ENCODE results near the gene SORCS2.

The SORCS2 gene

GRCh38 chr4:7192252-7193029, at the start of gene SORCS2:
SORCS2 (plus strand) TSS chr4:7192538.
- POLR2A ChIA-PET = no interaction called here
- TF ChIP-seq, protein P1, sequence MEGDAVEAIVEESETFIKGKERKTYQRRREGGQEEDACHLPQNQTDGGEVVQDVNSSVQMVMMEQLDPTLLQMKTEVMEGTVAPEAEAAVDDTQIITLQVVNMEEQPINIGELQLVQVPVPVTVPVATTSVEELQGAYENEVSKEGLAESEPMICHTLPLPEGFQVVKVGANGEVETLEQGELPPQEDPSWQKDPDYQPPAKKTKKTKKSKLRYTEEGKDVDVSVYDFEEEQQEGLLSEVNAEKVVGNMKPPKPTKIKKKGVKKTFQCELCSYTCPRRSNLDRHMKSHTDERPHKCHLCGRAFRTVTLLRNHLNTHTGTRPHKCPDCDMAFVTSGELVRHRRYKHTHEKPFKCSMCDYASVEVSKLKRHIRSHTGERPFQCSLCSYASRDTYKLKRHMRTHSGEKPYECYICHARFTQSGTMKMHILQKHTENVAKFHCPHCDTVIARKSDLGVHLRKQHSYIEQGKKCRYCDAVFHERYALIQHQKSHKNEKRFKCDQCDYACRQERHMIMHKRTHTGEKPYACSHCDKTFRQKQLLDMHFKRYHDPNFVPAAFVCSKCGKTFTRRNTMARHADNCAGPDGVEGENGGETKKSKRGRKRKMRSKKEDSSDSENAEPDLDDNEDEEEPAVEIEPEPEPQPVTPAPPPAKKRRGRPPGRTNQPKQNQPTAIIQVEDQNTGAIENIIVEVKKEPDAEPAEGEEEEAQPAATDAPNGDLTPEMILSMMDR (IDR thresholded peaks at IDR 0.05; ENCODE audit: control extremely low read depth, extremely low read depth, low read depth, missing control alignments) = peak; percentile 56
- peak; percentile 73 for DNase-seq (ENCODE audit: extremely low spot score)

DNA sequence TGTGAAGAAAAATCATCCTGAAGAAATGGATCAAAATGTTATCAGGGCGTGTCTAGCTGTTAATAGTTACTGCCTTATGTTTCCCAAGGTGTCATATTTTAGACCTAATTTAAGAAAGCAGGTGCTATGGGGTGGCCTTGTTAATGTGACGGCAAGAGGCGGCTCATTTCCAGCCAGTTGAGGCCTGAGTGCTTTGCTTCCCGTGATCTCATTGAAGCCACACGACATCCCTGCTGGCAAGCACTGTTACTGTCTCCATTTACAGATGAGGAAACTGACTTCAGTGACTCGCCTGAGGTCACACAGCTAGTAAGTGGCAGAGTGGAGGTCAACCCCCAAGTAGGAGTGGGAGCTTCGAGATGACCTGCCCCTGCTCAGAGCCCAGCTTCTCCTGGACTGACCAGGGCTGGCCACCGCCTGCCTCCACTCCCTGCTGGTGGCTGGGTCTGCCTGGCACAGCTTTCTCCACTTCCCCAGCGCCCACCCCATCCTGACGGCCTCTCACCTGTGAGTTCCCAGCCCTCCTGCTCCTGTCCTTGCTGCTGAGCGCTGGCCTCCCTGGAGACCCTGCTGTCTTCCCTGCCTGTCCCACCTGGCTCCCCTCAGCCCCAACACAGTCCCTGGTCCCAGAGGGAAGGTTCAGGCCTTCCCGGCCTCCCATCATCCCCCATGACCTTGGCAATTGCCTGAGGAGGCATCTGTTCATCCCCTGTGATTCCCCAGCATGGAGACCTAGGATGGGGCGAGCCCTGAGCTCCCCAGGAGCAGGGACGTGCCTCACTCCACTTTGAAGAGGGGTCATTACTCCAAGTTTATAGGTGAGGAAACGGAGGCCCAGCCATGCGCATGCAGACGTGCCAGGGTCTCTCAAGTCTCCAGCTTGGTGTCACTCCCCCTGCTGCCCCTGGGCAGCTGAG, 47.7 kb upstream of the SORCS2 start:
- CTCF ChIA-PET = no interaction called here
- TF ChIP-seq, protein P1 (IDR thresholded peaks at IDR 0.05; ENCODE audit: control extremely low read depth, extremely low read depth, low read depth, missing control alignments) = no peak
- POLR2A ChIA-PET = no interaction called here

More at GRCh38 chr4:7192252-7193029, at the start of gene SORCS2:
- CTCF ChIA-PET = interaction anchor here (0.9 to 1.5 kb wide), 4 partner anchors 93 to 522 kb away, joined by 3 to 4 read pairs (median 3); no protein-coding TSS in a partner anchor

DNA sequence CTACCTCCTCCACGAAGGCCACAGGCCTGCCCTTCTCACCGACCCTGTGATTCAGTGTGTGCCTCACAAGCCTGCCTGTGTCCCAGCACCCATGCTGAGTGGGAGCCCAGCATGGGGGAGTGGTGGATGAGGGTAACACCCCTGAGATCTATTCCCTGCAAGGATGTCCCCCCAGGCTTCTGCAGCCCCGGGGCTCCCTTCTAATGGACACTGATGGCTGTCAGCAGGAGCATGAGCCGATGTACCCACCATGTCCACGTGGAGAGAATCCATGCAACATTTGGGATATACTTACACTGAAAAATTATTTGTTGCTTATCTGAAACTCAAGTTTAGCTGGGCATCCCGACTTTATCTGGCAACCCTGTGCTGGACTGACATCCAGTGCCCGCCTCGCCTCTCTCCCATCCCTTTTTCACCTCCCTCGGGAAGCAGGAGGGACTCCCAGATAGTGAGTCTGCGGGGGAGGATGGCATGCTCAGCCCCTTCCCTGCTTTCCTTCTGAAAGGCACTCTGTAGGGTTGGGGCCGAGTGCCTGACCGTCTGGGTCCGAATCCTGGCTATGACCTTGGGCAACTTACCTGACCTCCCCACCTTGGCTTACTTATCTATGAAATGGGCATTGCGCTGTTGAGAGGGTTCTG, 46.9 kb upstream of the SORCS2 start:
- ChIA-PET POLR2A (no interaction called here), CTCF (no interaction called here)
- no peak for DNase-seq (ENCODE audit: extremely low spot score)
- TF ChIP-seq, protein P1 (IDR thresholded peaks at IDR 0.05; ENCODE audit: control extremely low read depth, extremely low read depth, low read depth, missing control alignments) = no peak

More for the DNA sequence above, 47.7 kb upstream of the SORCS2 start:
- no peak for DNase-seq (ENCODE audit: extremely low spot score)

- TF ChIP-seq, protein P1 (IDR thresholded peaks at IDR 0.05; ENCODE audit: control extremely low read depth, extremely low read depth, low read depth, missing control alignments) = no peak
- DNase-seq (ENCODE audit: extremely low spot score) = no peak
- ChIA-PET POLR2A (no interaction called here), CTCF (no interaction called here)
These were observed 46.1 kb upstream of the SORCS2 start for GRCh38 chr4:7146059-7146785.

DNA sequence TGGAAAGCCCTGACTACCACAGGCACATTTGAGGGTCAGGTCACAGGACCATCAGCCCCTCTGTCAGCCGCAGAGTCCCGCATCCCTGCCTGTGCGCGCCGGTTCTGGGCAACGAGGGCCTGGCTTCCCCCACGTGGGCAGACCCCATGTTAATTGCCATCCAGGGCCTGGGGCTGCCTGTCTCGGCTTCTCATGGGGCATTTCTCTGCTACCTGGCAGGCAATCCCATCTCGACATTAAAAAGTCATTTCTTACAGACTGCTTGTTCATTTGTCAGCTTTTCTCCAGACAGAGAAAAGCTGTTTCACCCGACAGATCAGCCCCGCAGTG, 45.6 kb upstream of the SORCS2 start:
- DNase-seq (ENCODE audit: extremely low spot score) = no peak
- CTCF ChIA-PET = no interaction called here
- POLR2A ChIA-PET = no interaction called here
- TF ChIP-seq, protein P1 (IDR thresholded peaks at IDR 0.05; ENCODE audit: control extremely low read depth, extremely low read depth, low read depth, missing control alignments) = no peak

- CTCF ChIA-PET = no interaction called here
These were observed 45.1 kb upstream of the SORCS2 start for GRCh38 chr4:7147261-7147660.

More at GRCh38 chr4:7147261-7147660, 45.1 kb upstream of the SORCS2 start:
- POLR2A ChIA-PET = no interaction called here
- TF ChIP-seq, protein P1 (IDR thresholded peaks at IDR 0.05; ENCODE audit: control extremely low read depth, extremely low read depth, low read depth, missing control alignments) = no peak
- DNase-seq (ENCODE audit: extremely low spot score) = no peak

All from GM10248 (cell line).